Small intestine (tissue), 7 donors: Measurements from ENCODE around the gene ELP6. TPM values are rescaled to one million over a fixed set of nuclear protein-coding genes. Genes with fewer than 3 reads are reported as not detected.
"Not testable (repeated sequence)": the region's sequence is repeated elsewhere in the genome, so short reads cannot be mapped to it uniquely, and the experiment has no call there.

Experiments
- DNase-seq, 2 donors: peaks; one replicate each; pipeline versions ENCODE4 v3.0.0 to v3.0.0-alpha.2; 2013
- FAIRE-seq: peaks from 2 replicates; lab custom pipeline; 2012; peaks lifted over from hg19 to GRCh38; lab: Jason Lieb, UNC
- H3K27ac ChIP-seq, 3 donors: one replicate each; pipeline ENCODE4 v1.5.1; 2013; ENCODE audit warnings: low read length in 2 of 3, mild to moderate bottlenecking in 2 of 3, control low read depth in 1 of 3, inconsistent platforms in 1 of 3, low read depth in 1 of 3, moderate library complexity in 1 of 3
- H3K27me3 ChIP-seq, 3 donors: one replicate each; pipeline ENCODE4 v1.6.1; 2013; ENCODE audit warnings: low read length in 3 of 3, inconsistent platforms in 1 of 3; ENCODE audit not compliant: control insufficient read depth in 3 of 3, insufficient read depth in 3 of 3
- H3K36me3 ChIP-seq, 3 donors: one replicate each; pipeline ENCODE4 v1.6.1; 2013; ENCODE audit warnings: low read length in 3 of 3, inconsistent platforms in 1 of 3, low read depth in 1 of 3, mild to moderate bottlenecking in 1 of 3, moderate library complexity in 1 of 3; ENCODE audit not compliant: control insufficient read depth in 3 of 3, insufficient read depth in 2 of 3
- H3K4me1 ChIP-seq, 3 donors: one replicate each; pipeline ENCODE4 v1.6.1; 2013; ENCODE audit warnings: low read length in 2 of 3, inconsistent platforms in 1 of 3, low read depth in 1 of 3, mild to moderate bottlenecking in 1 of 3, moderate library complexity in 1 of 3; ENCODE audit not compliant: control insufficient read depth in 3 of 3, insufficient read depth in 2 of 3
- H3K4me3 ChIP-seq, 3 donors: one replicate each; pipeline ENCODE4 v1.5.1; 2013; ENCODE audit warnings: low read length in 3 of 3, control low read depth in 1 of 3, inconsistent platforms in 1 of 3, low read depth in 1 of 3, mild to moderate bottlenecking in 1 of 3, moderate library complexity in 1 of 3
- H3K9me3 ChIP-seq, 2 donors: one replicate each; pipeline ENCODE4 v1.6.1; 2013; ENCODE audit warnings: low read depth in 1 of 2, low read length in 1 of 2; ENCODE audit not compliant: control insufficient read depth in 2 of 2, insufficient read depth in 1 of 2
- WGBS, 3 donors: extraction: QIAGEN DNeasy Blood & Tissue Kit; methylation state at CpG; one replicate each; pipeline ENCODE4 v1.1.7; 2013; 5-methylcytosine and 5-hydroxymethylcytosine counted together
- polyA plus RNA-seq, 4 donors: library from polyadenylated mRNA; stranded (reverse) in 3 of 4; unstranded in 1 of 4; fragments of 200-250 nt in 3 of 4; fragments of 120-200 nt in 1 of 4; gene quantifications; one replicate each; pipeline versions ENCODE4 v1.2.1 to v1.2.3, GENCODE V29; 2013
- donor health status: healthy with polysubstance abuse.
- donor health status: control.
- donor health status: control.
- donor health status: Bipolar disorder and iron deficiency.
- donor health status: healthy.

The ELP6 gene
- polyA plus RNA-seq, 4 donors, result 27.8 to 35.3 (median 29.9) TPM

- Histone ChIP-seq H3K4me3 (no peak overlapping the region), H3K27me3 (peaks cover 0 to 2% (median 0%) of the 10 kb centered on the region in 3 donors), H3K27ac (no peak overlapping the region), H3K36me3 (no peaks in the 10 kb centered on the region), H3K4me1 (peaks cover 0 to 5% (median 0%) of the 10 kb centered on the region in 3 donors), H3K9me3 (peaks cover 0 to under 1% of the 10 kb centered on the region in 2 donors)
- WGBS, 3 donors, result 36 to 39% (median 36%) methylated on average over 15 of the region's 15 CpGs
- DNase-seq, result peak; percentile 87 to 90
- FAIRE-seq, result no peak
These were observed 8.8 kb upstream of the ELP6 start for GRCh38 chr3:47522082-47522987.

- Histone ChIP-seq H3K27me3 (peaks cover 0 to 2% (median 0%) of the 10 kb centered on the region in 3 donors), H3K27ac (no peak overlapping the region), H3K9me3 (no peaks in the 10 kb centered on the region), H3K4me3 (no peak overlapping the region), H3K36me3 (no peaks in the 10 kb centered on the region), H3K4me1 (peaks cover 0 to 5% (median 0%) of the 10 kb centered on the region in 3 donors)
- no peak for DNase-seq
- FAIRE-seq, result no peak
These were observed 7.2 kb upstream of the ELP6 start for GRCh38 chr3:47520756-47521155.

DNA sequence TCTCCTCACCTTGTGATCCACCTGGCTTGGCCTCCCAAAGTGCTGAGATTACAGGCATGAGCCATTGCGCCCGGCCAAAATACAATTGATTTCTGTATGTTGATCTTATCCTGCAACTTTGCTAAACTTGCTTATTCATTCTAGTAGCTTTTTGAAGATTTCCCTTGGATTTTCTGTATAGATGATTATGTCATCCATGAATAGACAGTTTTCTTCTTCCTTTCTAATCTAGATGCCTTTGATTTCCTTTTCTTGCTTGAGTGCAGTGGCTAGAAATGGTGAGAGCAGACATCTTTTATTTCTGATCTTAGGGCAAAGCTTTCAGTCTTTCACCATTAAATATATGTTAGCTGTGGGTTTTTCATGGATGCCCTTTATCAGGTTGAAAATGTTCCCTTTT, 4.4 kb upstream of the ELP6 start:
- FAIRE-seq, result no peak
- no peaks in the 10 kb centered on the region for H3K36me3 ChIP-seq

DNA sequence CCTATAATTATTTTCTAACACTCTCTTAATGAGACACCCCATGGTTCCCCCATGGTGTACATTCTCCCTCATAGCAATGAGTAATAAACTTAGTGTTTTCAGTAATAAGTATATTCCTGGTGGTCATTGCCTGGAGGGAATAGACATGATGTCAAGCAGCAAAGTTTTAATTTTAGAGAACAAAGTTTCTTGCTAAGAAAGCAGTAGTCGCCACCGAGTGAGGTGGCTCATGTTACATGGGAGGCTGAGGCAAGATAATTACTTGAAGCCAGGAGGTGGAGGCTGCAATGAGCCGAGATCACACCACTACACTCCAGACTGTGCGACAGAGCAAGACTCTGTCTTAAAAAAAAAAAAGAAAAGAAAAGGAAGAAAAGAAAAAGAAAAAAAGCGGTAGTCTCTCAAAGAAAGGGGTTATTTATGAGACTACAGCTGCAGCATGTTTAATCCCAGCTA, 2.4 kb upstream of the ELP6 start:
- FAIRE-seq (no peak), DNase-seq (no peak)
- Histone ChIP-seq H3K4me3 (no peak overlapping the region), H3K27ac (no peak overlapping the region), H3K27me3 (no peaks in the 10 kb centered on the region), H3K9me3 (no peaks in the 10 kb centered on the region), H3K36me3 (no peaks in the 10 kb centered on the region), H3K4me1 (peaks cover 0 to 3% (median 2%) of the 10 kb centered on the region in 3 donors)
- WGBS, 3 donors, result 69 to 84% (median 78%) methylated on average over 5 of the region's 5 CpGs

More for the DNA sequence above, 4.4 kb upstream of the ELP6 start:
- no peak for DNase-seq
- WGBS, 3 donors, result 89 to 98% (median 92%) methylated on average over 2 of the region's 2 CpGs
- H3K27ac ChIP-seq, result no peak overlapping the region
- H3K4me3 ChIP-seq, result no peak overlapping the region
- H3K4me1 ChIP-seq, result peaks cover 0 to 5% (median 0%) of the 10 kb centered on the region in 3 donors
- H3K27me3 ChIP-seq, result peaks cover 0 to 2% (median 0%) of the 10 kb centered on the region in 3 donors
- H3K9me3 ChIP-seq, result no peaks in the 10 kb centered on the region

DNA sequence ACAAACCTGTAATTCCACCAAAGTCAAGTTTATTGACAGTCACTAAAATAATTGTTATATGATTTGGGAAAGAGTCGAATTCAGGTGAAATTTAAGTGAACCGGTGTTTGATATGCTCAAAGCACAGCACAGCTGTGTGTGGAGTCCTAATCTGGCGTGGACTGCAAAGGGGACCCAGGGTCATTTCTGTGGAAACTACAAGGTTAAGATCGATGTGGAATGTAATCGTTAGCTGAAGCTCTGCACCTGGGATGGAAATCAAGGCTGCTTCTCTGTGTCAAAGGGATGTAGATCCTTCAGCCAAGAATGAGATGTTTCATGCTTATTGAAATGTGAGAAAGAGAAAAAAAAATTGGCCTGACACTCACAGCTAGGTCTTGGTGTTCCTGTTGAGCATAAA, 1.6 kb upstream of the ELP6 start:
- Histone ChIP-seq H3K4me1 (peaks cover 0 to 3% (median 2%) of the 10 kb centered on the region in 3 donors), H3K9me3 (no peaks in the 10 kb centered on the region), H3K36me3 (peaks cover 0 to 5% (median 0%) of the 10 kb centered on the region in 3 donors), H3K27me3 (no peaks in the 10 kb centered on the region), H3K27ac (no peak overlapping the region), H3K4me3 (no peak overlapping the region)
- 59 to 75% (median 67%) methylated on average over 5 of the region's 5 CpGs for WGBS, 3 donors
- no peak for DNase-seq
- FAIRE-seq, result no peak

DNA sequence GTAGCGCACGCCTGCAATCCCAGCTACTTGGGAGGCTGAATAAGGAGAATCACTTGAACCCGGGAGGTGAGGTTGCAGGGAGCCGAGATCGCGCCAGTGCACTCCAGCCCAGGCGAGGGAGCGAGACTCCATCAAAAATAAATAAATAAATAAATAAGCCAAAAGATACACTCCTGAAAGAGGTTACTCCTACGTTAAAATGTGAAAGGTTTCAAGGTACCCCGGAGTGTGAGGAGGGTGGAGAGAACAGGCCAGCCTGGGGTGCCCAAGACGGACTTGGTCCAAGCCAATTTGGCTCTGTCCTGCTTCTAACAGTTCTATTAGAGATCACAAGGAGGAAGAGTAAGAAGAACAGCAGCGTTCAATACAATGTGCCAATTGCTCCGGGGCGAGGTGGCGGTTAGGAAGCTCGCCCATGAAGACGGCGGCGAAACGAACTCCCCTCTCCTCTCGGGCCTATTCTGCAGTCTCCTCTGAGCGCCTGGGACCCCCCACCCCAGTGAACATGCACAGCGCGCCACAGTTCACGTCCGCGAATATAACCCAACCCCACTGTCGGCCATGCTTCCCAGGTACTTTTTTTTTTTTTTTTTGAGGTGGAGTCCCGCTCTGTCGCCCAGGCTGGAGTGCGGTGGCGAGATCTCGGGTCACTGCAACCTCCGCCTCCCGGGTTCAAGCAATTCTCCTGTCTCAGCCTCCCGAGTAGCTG, 942 bp downstream of the ELP6 start:
- peak; percentile 27 to 62 for DNase-seq
- Histone ChIP-seq H3K4me3 (peak overlapping the region; percentile 30 to 63 (median 46)), H3K36me3 (peaks cover 0 to 18% (median 4%) of the 10 kb centered on the region in 3 donors), H3K27me3 (no peaks in the 10 kb centered on the region), H3K4me1 (peaks cover 0 to 3% (median 2%) of the 10 kb centered on the region in 3 donors), H3K9me3 (no peaks in the 10 kb centered on the region), H3K27ac (peak overlapping the region in 2 of 3 donors; percentile 91 to 92)
- 18 to 23% (median 19%) methylated on average over 31 to 36 of the region's 36 CpGs for WGBS, 3 donors
- no peak for FAIRE-seq

DNA sequence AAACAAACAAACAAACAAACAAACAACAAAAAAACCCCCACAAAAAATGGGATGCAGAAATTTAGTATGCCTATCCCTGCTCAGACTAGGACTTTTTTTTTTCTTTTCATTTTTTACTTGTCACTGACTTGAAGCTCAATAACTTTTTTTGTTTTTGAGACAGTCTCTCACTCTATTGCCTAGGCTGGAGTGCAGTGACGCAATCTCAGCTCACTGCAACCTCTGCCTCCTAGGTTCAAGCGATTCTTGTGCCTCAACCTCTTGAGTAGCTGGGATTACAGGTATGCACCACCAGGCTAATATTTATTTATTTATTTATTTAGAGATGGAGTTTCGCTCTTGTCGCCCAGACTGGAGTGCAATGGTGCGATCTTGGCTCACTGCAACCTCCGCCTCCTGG, 8.2 kb downstream of the ELP6 start:
- peaks cover 7 to 58% (median 20%) of the 10 kb centered on the region in 3 donors for H3K36me3 ChIP-seq
- not testable (repeated sequence) for DNase-seq, H3K27ac ChIP-seq, H3K9me3 ChIP-seq, FAIRE-seq, H3K4me3 ChIP-seq, H3K27me3 ChIP-seq, H3K4me1 ChIP-seq
- 97 to 99% (median 98%) methylated on average over 6 of the region's 6 CpGs for WGBS, 3 donors

- FAIRE-seq, result no peak
- Histone ChIP-seq H3K9me3 (no peaks in the 10 kb centered on the region), H3K27me3 (no peaks in the 10 kb centered on the region), H3K4me1 (no peaks in the 10 kb centered on the region), H3K36me3 (peaks cover 7 to 59% (median 17%) of the 10 kb centered on the region in 3 donors), H3K27ac (no peak overlapping the region), H3K4me3 (no peak overlapping the region)
- DNase-seq, result no peak
- WGBS, 3 donors, result 88 to 90% (median 88%) methylated on average over 7 of the region's 7 CpGs
These were observed 9.4 kb downstream of the ELP6 start for GRCh38 chr3:47504113-47504512.
